HCT116 (cell line): Measurements from ENCODE around the gene RPAP3. TPM values are rescaled to one million over a fixed set of nuclear protein-coding genes. Genes with fewer than 3 reads are reported as not detected.

Experiments
- ATAC-seq: fragments of 200-7000 bp; cut with Tn5 transposase; 2 replicates; pipeline ENCODE4 v1.9.1; 2020; ENCODE audit warnings: mild to moderate bottlenecking, moderate library complexity
- BruUV-seq: library from RNA; stranded (reverse); fragments of 400-500 nt; replicated peaks from 2 replicates; lab custom pipeline; 2021; lab: Mats Ljungman, UMichigan
- CTCF ChIA-PET: fragments of 300-600 bp; sonication (Branson Sonifier 250); formaldehyde crosslinking; loops from one replicate; lab custom pipeline; 2021; ENCODE audit warnings: antibody characterized with exemption; lab: Charles Lee
- POLR2A ChIA-PET: fragments of 300-600, 350-600 bp; sonication (Branson Sonifier 250); formaldehyde crosslinking; loops from one replicate; lab custom pipeline; 2021; ENCODE audit warnings: antibody characterized with exemption; lab: Charles Lee
- RAD21 ChIA-PET, 2 experiments: fragments of 300-600 bp; sonication (Branson Sonifier 250); formaldehyde crosslinking; loops; one replicate each; lab custom pipeline; 2023; ENCODE audit warnings: low total read pairs in 2 of 2; ENCODE audit not compliant: uncharacterized antibody in 2 of 2, unreplicated experiment in 2 of 2, low non-redundant PET in 1 of 2; lab: Charles Lee
- DNase-seq: peaks from one replicate; pipeline ENCODE4 v3.0.0-alpha.2; 2010; ENCODE audit warnings: low read depth, low spot score
- H2AFZ ChIP-seq: fragments of 200-600 bp; shearing (Covaris generic), sonication (generic); 2 replicates; pipeline ENCODE4 v1.6.1; 2017; ENCODE audit warnings: low read depth, mixed run types, mixed read lengths, antibody characterized with exemption, low read length; ENCODE audit not compliant: poor library complexity, severe bottlenecking
- H3K27ac ChIP-seq: 2 replicates; pipeline ENCODE4 v1.5.1; 2012; ENCODE audit warnings: low read depth, low read length
- H3K27me3 ChIP-seq: fragments of 200-600 bp; sonication (generic); 2 replicates; pipeline ENCODE4 v1.6.1; 2016; ENCODE audit warnings: mixed run types, low read length, mixed read lengths; ENCODE audit not compliant: insufficient read depth
- H3K36me3 ChIP-seq, 2 experiments: fragments of 200-500 bp in 1 of 2; fragments of 200-600 bp in 1 of 2; sonication (Bioruptor generic) in 1 of 2; sonication (generic) in 1 of 2; 2 replicates each; pipeline versions ENCODE4 v1.5.1 to v1.6.1; 2014 to 2016; ENCODE audit warnings: low read length in 2 of 2, inconsistent platforms in 1 of 2, mixed read lengths in 1 of 2, mixed run types in 1 of 2; ENCODE audit not compliant: insufficient read depth in 2 of 2, control insufficient read depth in 1 of 2
- H3K4me1 ChIP-seq, 2 experiments: fragments of 200-600 bp in 1 of 2; sonication (generic) in 1 of 2; 2 replicates each; pipeline versions ENCODE4 v1.5.1 to v1.6.1; 2012 to 2017; ENCODE audit warnings: low read length in 2 of 2, inconsistent platforms in 1 of 2, mild to moderate bottlenecking in 1 of 2, mixed read lengths in 1 of 2, mixed run types in 1 of 2, moderate library complexity in 1 of 2; ENCODE audit not compliant: insufficient read depth in 2 of 2, control insufficient read depth in 1 of 2
- H3K4me2 ChIP-seq: fragments of 200-600 bp; sonication (generic); 2 replicates; pipeline ENCODE4 v1.6.1; 2017; ENCODE audit warnings: mixed run types, low read length, mixed read lengths
- H3K4me3 ChIP-seq, 2 experiments: fragments of 200-600 bp in 1 of 2; sonication (generic) in 1 of 2; replicated peaks in 1 of 2; 2 replicates each; pipeline ENCODE4 v1.5.1; 2011 to 2016; ENCODE audit warnings: low read length in 2 of 2, control low read depth in 1 of 2, low read depth in 1 of 2, mild to moderate bottlenecking in 1 of 2, mixed read lengths in 1 of 2, mixed run types in 1 of 2
- H3K79me2 ChIP-seq: fragments of 200-600 bp; sonication (generic); 2 replicates; pipeline ENCODE4 v1.6.1; 2017; ENCODE audit warnings: mild to moderate bottlenecking, mixed run types, low read length, moderate library complexity, mixed read lengths; ENCODE audit not compliant: insufficient read depth
- H3K9ac ChIP-seq: fragments of 200-600 bp; sonication (generic); 2 replicates; pipeline ENCODE4 v1.6.1; 2016; ENCODE audit warnings: low read length, mixed read lengths
- H3K9me2 ChIP-seq: fragments of 200-600 bp; sonication (generic), shearing (Covaris generic); 2 replicates; pipeline ENCODE4 v1.6.1; 2017; ENCODE audit warnings: mixed run types, mild to moderate bottlenecking, moderate library complexity; ENCODE audit not compliant: insufficient read depth
- H3K9me3 ChIP-seq, 2 experiments: fragments of 200-500 bp in 1 of 2; fragments of 200-600 bp in 1 of 2; sonication (Bioruptor generic) in 1 of 2; sonication (generic) in 1 of 2; 2 replicates each; pipeline ENCODE4 v1.6.1; 2014 to 2017; ENCODE audit warnings: low read length in 2 of 2, mixed read lengths in 2 of 2, inconsistent platforms in 1 of 2, low read depth in 1 of 2, mild to moderate bottlenecking in 1 of 2, mixed run types in 1 of 2, moderate library complexity in 1 of 2; ENCODE audit not compliant: control insufficient read depth in 1 of 2, insufficient read depth in 1 of 2
- H4K20me1 ChIP-seq: fragments of 200-600 bp; sonication (generic), shearing (Covaris generic); 2 replicates; pipeline ENCODE4 v1.6.1; 2017; ENCODE audit warnings: mixed run types, mild to moderate bottlenecking, moderate library complexity; ENCODE audit not compliant: insufficient read depth
- ELF1 ChIP-seq: IDR thresholded peaks from 2 replicates; pipeline ENCODE4 v1.6.1; 2012; ENCODE audit warnings: low read depth, borderline replicate concordance
- JUND ChIP-seq: IDR thresholded peaks from 2 replicates; pipeline ENCODE4 v1.6.1; 2012
- SP1 ChIP-seq: IDR thresholded peaks from 2 replicates; pipeline ENCODE4 v1.6.1; 2012; ENCODE audit warnings: low read depth
- YY1 ChIP-seq: IDR thresholded peaks from 2 replicates; pipeline ENCODE4 v1.6.1; 2011; ENCODE audit warnings: low read length, low read depth, moderate library complexity, mild to moderate bottlenecking; ENCODE audit not compliant: insufficient replicate concordance; ENCODE audit errors: extremely low read depth
- ZFX ChIP-seq: fragments of 450-650 bp; IDR thresholded peaks from 2 replicates; pipeline ENCODE4 v1.6.1; 2017
- intact Hi-C: fragments of 100-400 bp; cut with micrococcal nuclease; formaldehyde crosslinking; loops from 2 replicates; pipeline ENCODE4 v1.10.0; 2022
- total RNA-seq: library from RNA; stranded (reverse); gene quantifications from one replicate; pipeline ENCODE4 v1.2.1, GENCODE V29; 2021; ENCODE audit not compliant: unreplicated experiment
- TF ChIP-seq, protein P1 (sequence below): IDR thresholded peaks from 2 replicates; pipeline ENCODE4 v1.6.1; 2012

RPAP3 gene
- total RNA-seq, 1 experiment from 2014 or later, result 48.3 TPM

- H3K36me3 ChIP-seq, result peaks cover 10 to 17% of the 10 kb centered on the region in 2 experiments; a peak in 3 of 4 replicates
- ATAC-seq, result no peak
Observed at GRCh38 chr12:47698055-47698454, 7.8 kb downstream of the RPAP3 start.

GRCh38 chr12:47689215-47689614 is 16.6 kb downstream of the RPAP3 start:
- no peaks in the 10 kb centered on the region for H3K9me2 ChIP-seq
- H3K9ac ChIP-seq, result no peak overlapping the region
- no peaks in the 10 kb centered on the region for H3K9me3 ChIP-seq
- no peak overlapping the region for H3K27ac ChIP-seq
- no peak for DNase-seq
- no peaks in the 10 kb centered on the region for H3K4me1 ChIP-seq
- no peaks in the 10 kb centered on the region for H3K27me3 ChIP-seq
- intact Hi-C loops, result loop anchor here (5.0 to 10.0 kb wide), 4 partner anchors 37 to 1344 kb away; no protein-coding TSS in a partner anchor
- no peak for TF ChIP-seq ZFX
- TF ChIP-seq SP1, result no peak
- TF ChIP-seq YY1, result no peak
- H3K4me2 ChIP-seq, result no peak overlapping the region
- no peaks in the 10 kb centered on the region for H4K20me1 ChIP-seq
- RAD21 ChIA-PET, result no interaction called here
- POLR2A ChIA-PET, result no interaction called here
- ATAC-seq, result no peak
- H2AFZ ChIP-seq, result no peak overlapping the region
- H3K79me2 ChIP-seq, result no peaks in the 10 kb centered on the region
- BruUV-seq, result no TSS peak
- CTCF ChIA-PET, result no interaction called here
- no peak overlapping the region for H3K4me3 ChIP-seq
- peaks cover 10 to 19% of the 10 kb centered on the region in 2 experiments; a peak in 3 of 4 replicates for H3K36me3 ChIP-seq

More at GRCh38 chr12:47698055-47698454, 7.8 kb downstream of the RPAP3 start:
- BruUV-seq, result no TSS peak
- no peaks in the 10 kb centered on the region for H4K20me1 ChIP-seq
- DNase-seq, result no peak
- no peak overlapping the region for H3K4me3 ChIP-seq
- H3K9ac ChIP-seq, result no peak overlapping the region
- H3K79me2 ChIP-seq, result peaks cover 22% of the 10 kb centered on the region
- H3K27ac ChIP-seq, result no peak overlapping the region
- ChIA-PET CTCF (no interaction called here), POLR2A (no interaction called here), RAD21 (no interaction called here)
- H3K27me3 ChIP-seq, result no peaks in the 10 kb centered on the region
- no peak overlapping the region for H2AFZ ChIP-seq
- no peaks in the 10 kb centered on the region for H3K4me1 ChIP-seq
- H3K9me2 ChIP-seq, result no peaks in the 10 kb centered on the region
- H3K9me3 ChIP-seq, result no peaks in the 10 kb centered on the region
- intact Hi-C loops, result no loop called here
- no peak overlapping the region for H3K4me2 ChIP-seq
- no peak for TF ChIP-seq ELF1
- TF ChIP-seq ZFX, result no peak
- TF ChIP-seq JUND, result no peak
- TF ChIP-seq, protein P1, sequence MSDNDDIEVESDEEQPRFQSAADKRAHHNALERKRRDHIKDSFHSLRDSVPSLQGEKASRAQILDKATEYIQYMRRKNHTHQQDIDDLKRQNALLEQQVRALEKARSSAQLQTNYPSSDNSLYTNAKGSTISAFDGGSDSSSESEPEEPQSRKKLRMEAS, result no peak
